ENCODE data around the gene IFT52.

The IFT52 gene

DNA sequence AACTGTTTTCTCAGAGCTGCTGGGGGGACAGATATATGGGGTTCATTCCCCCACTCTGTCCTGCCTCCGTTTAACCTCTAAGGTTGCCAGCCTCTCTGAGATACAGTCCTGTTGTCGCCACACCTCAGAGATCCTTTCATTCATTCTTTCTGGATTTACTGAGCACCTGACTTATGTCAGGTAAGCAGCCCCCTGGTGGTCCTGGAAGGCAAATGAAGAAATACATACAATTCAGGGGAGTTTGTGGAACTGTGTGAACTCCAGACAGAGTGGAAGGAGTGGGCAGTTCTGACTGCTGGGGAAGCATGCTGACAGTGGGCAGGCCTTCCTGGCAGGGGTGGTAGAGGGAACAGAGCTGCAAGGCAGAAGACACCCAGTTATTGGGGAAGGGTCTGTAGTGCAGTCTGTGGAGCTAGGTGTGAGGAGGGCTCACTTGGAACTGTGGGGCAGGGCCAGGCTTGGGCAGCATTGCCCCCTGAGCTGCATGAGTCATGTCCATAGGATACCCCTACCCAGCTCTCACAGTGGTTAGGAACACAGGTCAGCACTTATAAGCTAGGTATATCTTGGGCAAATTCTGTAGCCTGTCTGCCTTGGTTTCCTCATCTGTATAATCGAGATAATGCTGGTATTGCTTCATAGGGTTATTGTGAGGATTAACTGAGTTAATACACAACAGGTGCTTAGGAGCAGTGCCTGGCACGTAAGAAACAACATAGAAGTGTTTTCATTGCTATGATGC, 44.7 kb upstream of the IFT52 start:
- in situ Hi-C loops (cut with MboI; ENCODE audit: low sequenced_read_pairs, unreplicated experiment) = loop anchor here (25.0 kb wide), 1 partner anchor 141 kb away; no protein-coding TSS in a partner anchor
- no peak for DNase-seq (ENCODE audit: low spot score)
- TF ChIP-seq, protein P1, sequence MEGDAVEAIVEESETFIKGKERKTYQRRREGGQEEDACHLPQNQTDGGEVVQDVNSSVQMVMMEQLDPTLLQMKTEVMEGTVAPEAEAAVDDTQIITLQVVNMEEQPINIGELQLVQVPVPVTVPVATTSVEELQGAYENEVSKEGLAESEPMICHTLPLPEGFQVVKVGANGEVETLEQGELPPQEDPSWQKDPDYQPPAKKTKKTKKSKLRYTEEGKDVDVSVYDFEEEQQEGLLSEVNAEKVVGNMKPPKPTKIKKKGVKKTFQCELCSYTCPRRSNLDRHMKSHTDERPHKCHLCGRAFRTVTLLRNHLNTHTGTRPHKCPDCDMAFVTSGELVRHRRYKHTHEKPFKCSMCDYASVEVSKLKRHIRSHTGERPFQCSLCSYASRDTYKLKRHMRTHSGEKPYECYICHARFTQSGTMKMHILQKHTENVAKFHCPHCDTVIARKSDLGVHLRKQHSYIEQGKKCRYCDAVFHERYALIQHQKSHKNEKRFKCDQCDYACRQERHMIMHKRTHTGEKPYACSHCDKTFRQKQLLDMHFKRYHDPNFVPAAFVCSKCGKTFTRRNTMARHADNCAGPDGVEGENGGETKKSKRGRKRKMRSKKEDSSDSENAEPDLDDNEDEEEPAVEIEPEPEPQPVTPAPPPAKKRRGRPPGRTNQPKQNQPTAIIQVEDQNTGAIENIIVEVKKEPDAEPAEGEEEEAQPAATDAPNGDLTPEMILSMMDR (IDR thresholded peaks at IDR 0.05; ENCODE audit: borderline replicate concordance, control extremely low read depth, extremely low read depth, insufficient read depth, missing control alignments) = no peak

DNA sequence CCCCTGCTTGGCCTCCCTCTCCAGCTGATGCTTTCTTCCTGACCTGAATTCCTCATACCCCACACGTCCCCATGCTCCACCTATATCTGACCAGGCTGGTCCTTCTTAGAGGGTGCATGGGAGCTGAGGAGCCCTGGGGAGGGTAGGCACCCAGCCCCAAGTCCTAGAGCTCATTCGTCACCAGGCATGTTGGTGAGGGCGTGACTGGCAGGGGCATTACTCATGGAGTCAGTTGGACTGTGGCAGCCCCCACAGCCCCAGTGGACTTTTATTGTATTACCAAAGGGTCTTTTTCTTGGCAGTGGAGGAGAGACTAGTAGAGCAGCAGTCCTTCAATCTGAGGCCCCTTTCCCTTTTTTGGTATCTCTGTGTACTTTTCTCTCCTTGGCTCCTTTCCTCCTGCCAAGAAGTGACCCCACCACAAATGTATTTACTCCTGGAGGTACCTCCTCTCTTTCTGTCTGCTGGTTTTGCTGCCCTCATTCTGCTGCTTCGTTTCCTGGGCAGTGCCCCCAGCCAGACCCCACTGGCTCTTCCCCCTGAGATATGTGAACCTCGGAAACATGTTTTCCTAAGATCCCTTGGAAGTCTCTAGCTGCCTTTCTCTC, 42.4 kb upstream of the IFT52 start:
- DNase-seq (ENCODE audit: low spot score) = no peak
- in situ Hi-C loops (cut with MboI; ENCODE audit: low sequenced_read_pairs, unreplicated experiment) = loop anchor here (25.0 kb wide), 1 partner anchor 139 kb away; no protein-coding TSS in a partner anchor
- TF ChIP-seq, protein P1 (IDR thresholded peaks at IDR 0.05; ENCODE audit: borderline replicate concordance, control extremely low read depth, extremely low read depth, insufficient read depth, missing control alignments) = no peak

DNA sequence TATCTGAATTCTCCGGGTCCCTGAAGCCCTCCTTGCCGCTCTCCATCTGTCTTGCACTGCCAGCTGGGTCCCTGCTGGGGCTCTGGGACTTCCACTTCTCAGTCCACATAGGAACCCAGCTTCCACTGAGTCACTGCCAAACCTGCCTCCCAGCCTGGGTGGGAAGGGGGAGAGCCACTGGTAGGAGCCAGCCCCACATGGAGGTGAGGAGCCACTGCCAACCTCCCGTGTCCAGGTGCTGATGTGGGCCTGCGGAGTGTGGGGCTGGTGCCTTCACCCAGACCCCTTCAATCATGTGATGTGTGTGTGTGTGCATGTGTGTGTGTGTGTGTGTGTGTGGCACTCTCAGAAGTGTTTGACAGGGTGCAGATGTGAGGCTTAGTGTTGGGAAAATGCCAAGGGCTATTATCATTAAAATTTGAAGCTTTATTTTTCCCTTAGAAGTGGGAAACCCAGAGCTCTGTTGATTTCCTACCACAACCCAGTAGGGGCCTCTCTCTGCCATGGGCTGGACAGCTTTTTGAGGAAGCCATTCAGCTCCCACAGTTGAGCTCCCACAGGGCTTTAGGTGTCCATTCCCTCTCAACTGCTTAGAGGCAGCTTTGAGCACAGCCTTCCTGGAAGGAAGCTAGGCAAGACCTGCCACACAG, 41.2 kb upstream of the IFT52 start:
- in situ Hi-C loops (cut with MboI; ENCODE audit: low sequenced_read_pairs, unreplicated experiment) = loop anchor here (25.0 kb wide), 1 partner anchor 138 kb away; no protein-coding TSS in a partner anchor
- no peak for DNase-seq (ENCODE audit: low spot score)
- TF ChIP-seq, protein P1 (IDR thresholded peaks at IDR 0.05; ENCODE audit: borderline replicate concordance, control extremely low read depth, extremely low read depth, insufficient read depth, missing control alignments) = no peak

DNA sequence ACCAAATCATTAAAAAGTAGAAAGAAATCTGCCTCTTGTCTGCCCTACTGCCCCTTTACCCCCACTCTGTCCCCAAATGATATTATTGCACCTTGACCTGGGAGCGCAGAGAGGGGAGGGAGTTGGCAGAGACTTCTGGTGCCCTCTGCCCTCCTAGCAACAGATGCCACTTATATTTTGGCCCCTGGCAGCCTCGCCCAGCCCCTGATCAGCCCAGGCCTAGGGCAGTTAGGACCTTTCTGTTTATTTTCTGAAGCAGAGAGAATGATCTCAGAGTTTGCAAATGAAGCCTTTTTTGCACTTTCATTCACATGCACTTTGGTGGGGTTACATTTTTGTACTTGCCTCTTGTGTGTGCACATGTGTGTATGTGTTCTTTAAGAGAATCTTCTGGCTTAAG, 40.3 kb upstream of the IFT52 start:
- in situ Hi-C loops (cut with MboI; ENCODE audit: low sequenced_read_pairs, unreplicated experiment) = no loop called here
- DNase-seq (ENCODE audit: low spot score) = no peak
- TF ChIP-seq, protein P1 (IDR thresholded peaks at IDR 0.05; ENCODE audit: borderline replicate concordance, control extremely low read depth, extremely low read depth, insufficient read depth, missing control alignments) = no peak

DNA sequence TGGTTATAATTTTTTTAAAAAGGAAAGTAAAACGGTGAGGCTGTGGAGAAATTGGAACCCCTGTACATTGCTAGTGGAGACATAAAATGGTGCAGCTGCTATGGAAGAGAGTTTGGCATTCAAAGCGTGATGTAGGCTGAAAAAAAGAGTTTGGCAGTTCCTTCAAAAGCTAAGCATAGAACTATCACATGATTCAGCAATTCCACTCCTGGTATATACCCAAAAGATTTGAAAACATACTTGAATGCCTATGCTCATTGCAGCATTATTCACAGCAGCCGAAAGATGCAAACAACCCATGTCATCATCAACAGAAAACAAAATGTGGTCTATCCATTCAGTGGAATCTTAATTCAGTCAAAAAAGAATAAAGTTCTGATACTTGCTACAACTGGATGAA, 36.4 kb upstream of the IFT52 start:
- TF ChIP-seq, protein P1 (IDR thresholded peaks at IDR 0.05; ENCODE audit: borderline replicate concordance, control extremely low read depth, extremely low read depth, insufficient read depth, missing control alignments) = no peak
- no peak for DNase-seq (ENCODE audit: low spot score)
- in situ Hi-C loops (cut with MboI; ENCODE audit: low sequenced_read_pairs, unreplicated experiment) = no loop called here

DNA sequence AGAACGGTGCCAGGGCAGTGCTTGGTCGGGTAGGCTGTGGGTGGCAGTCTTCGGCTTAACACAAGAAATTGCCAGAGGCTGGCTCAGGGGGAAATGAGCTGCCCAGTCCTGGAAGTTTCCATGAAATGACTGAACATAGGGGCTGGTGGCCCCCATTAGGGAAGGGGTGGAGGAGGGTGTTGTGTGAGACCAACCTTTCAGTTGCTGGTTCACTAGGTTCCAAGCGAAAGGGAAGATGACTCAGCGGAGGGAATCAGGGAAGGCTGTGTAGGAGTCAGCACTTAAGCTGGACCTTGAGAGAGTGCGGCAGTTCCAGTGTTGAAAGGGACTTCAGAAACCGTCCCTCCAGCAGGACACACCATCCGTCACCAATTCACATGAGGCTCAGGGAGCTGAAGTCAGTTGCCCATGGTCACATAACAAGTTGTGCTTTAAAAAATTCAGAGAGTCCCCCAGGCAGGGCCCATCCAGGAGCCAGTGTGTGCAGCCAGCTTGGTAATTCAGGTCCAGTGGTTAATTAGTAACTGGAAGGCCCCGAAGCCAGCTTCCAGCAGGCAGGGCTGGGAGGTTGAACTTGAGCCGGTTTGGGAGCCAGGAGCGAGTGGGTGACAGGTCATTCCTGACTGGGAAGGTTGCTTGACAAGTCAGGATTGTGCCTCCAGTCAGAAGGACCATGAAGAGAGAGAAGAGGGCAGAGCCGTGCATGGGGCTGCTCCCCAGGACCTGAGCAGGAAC, 32.2 kb upstream of the IFT52 start, which contains the start of gene SGK2:
Gene SGK2 (plus strand): TSS at position 616 of the 735 bp plus-strand sequence. CDS start 7,469 bp downstream, outside the sequence.
- in situ Hi-C loops (cut with MboI; ENCODE audit: low sequenced_read_pairs, unreplicated experiment) = no loop called here
- DNase-seq (ENCODE audit: low spot score) = no peak
- TF ChIP-seq, protein P1 (IDR thresholded peaks at IDR 0.05; ENCODE audit: borderline replicate concordance, control extremely low read depth, extremely low read depth, insufficient read depth, missing control alignments) = no peak

All from GM13976 (cell line).